ENCODE results near the gene SDC4.

Gene SDC4, protein sequence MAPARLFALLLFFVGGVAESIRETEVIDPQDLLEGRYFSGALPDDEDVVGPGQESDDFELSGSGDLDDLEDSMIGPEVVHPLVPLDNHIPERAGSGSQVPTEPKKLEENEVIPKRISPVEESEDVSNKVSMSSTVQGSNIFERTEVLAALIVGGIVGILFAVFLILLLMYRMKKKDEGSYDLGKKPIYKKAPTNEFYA

DNA sequence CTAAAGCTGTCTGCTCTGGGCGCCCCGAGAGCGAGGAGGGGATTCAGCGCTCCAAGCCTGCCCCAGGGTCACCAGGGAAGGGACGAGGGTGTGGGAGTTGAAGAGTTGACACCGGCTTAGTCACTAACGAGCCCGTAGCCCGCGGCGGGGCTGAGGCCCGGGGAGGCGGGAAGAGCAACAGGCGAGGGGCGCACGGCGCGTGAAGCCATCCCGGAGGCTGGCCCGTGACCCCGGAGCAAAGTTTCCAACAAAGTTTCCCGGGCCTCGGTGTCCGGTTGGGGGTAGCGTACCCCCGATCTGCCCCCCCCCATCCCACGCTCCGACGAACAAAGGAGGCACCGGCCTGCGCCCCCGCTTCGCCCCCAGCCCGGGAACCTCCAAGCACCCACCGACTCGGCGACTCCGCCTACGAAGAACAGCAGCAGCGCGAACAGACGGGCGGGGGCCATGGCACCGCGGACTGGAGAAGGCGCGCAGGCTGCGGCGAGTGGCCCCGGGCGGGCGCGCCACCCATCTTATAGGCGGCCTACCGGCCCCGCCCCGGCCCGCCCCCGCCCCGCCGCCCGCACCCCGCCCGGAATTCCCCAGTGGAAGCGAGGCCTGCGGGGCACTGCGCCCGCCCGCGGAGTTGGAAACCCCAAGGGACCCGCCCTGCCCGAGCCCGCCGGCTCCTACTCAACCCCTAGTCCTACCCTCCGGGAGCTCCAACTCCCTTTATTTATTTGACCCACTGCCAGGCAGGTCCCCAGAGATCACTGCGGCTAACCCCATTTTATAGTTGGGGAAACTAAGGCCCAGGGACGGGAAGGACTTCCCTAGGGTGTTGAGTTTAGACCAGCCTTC is at the start of gene SDC4:
TSS of gene SDC4 (minus strand) at position 489 of the 843 bp plus-strand sequence. CDS start at position 449, 40 bp downstream.
- DNase-seq, result peak; percentile 12 to 45 (median 28)

DNA sequence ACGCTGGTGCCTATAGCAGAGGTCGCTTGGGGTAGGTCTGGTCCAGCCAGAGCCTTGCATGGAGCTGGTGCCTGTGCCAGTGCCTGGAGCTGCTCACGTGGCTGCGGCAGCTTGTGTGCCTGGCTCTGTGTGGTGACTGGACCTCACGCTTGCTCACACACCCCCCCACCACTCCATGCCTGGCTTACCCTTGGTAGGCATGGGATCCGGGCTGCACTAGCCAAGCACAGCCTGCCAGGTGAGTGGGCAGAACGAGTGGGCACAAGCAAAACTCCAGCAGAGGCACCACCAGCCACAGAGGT is 46.8 kb upstream of the SDC4 start:
- DNase-seq, result no peak

DNA sequence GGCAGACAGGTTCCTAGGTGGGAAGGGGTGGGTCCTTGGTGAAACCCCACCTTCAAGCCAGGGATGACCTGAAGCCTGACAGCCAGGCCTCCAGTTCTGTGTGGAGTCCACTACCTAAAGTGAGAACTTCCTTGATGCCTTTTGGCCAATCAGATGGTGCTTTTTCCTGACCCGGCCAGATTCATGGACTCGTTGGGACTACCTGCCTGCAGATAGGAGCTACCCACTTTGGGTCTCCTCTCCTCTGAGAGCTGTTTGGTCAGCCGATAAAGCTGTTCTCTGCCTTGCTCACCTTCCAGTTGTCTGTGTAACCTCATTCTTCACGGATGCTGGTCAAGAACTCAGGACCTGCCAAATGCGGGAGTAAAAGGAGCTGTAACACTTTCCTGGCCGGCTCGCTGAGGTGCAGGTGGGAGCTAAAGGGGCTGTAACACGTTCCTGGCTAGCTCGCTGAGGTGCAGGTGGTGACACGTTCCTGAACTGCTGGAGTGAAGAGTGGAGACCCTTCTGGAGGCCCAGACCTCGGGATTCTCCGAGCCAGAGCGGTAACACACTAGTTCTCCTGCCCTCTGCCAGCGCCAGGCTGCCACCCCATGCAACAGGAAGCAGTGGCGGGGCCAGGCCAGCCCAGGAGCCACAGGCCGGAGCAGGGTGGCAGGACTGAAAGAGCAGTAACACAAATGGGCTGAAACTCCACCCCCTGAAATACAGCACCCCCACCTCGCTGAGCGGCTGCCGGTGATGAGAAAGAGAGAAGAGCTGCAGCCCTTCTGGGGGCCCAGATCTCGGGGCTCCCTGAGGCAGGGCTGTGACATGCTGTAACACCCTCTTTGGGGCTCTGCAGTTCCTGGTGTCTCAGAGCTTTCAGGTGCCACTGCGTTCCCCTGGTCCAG is 46.2 kb upstream of the SDC4 start:
- no peak for DNase-seq

DNA sequence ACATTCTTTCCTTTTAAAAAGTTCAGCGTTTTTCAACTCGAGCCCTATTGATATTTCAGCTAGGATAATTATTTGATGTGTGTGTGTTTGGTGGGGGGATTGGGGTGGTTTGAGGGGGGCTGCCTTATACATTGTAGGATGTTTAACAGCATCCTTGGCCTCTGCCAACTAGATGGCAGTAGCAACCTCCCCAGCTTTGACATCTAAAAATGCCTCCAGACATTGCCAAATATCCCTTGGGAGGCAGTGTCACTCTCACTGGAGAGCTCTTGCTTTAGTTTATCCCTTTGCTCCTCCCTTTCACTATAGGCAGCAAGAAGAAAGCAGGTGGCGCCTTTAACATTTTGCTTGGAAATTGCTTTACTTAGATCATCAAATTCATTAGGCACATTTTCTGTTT is 44.5 kb upstream of the SDC4 start:
- no peak for DNase-seq

DNA sequence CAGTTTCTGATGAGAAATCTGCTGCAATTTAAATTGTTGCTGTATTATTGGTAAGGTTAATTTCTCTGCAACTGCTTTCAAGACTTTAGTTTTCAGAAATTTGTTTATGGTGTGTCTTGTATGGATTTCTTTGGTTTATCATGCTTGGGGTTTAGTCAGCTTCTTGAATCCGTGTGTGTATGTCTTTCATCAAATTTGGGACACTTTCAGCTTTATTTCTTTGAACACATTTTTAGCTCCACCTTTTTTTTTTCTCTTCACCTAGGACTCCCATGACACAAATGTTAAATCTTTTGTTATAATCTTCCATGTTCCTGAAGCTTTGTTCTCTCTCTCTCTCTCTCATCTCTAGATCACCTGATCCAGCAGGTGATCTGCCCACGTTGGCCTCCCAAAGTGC is 43.3 kb upstream of the SDC4 start:
- DNase-seq, result no peak

DNA sequence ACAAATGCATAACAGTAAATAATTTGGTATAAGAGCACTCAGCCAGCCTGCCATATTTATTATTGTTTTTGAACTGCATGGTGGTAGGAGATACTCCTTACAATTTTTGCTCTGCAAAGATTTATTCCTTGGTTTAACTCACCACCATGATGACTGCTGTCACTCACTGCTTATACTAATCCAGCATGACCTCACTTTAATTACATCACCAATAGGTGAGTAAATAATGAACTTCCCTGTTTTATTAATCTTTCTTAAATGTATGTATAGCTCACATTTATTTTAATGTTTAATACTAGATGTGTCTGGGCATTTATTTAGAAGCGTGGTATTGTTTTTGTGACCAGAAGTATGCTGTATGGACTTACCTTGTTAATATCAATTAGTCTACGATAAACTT is 42.7 kb upstream of the SDC4 start:
- no peak for DNase-seq

DNA sequence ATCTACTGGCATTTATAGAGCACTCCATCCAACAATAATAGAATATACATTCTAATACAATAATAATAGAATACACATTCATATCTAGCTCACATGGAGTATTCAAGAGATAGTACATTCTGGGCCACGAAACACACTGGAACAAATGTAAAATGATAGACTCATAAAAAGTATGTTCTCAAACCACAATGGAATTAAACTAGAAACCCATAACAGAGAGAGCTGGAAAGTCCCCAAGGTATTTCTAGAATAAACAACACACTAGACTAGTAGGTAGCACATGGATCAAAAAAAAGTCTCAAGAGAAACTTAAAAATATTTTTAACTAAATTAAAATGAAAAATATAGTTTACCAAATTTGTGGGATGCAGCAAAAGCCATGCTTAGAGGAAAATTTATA is 39.0 kb upstream of the SDC4 start:
- no peak for DNase-seq

DNA sequence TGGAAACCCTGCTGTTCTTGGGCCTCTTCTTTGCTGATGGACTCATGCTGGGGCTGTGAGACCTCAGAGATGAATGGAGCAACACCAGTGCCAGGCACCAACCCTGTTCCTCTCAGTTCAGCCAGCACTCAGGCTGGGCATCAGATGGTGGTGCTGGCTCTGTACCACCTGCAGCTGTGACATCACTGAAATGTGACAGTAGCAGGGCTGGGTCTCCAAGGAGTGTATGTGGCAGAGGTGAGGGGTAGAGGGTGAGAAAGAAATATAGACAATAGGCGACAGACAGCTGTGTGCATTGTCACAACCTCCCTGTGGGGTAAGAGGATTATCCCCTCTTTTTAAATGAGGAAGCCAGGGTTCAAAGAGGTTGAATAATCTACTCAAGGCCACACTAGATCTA is 30.0 kb upstream of the SDC4 start, which contains the start of gene TP53TG5:
TSS of gene TP53TG5 (minus strand) at position 135 of the 400 bp plus-strand sequence. CDS start at position 46, 89 bp downstream.
- DNase-seq, result no peak

DNA sequence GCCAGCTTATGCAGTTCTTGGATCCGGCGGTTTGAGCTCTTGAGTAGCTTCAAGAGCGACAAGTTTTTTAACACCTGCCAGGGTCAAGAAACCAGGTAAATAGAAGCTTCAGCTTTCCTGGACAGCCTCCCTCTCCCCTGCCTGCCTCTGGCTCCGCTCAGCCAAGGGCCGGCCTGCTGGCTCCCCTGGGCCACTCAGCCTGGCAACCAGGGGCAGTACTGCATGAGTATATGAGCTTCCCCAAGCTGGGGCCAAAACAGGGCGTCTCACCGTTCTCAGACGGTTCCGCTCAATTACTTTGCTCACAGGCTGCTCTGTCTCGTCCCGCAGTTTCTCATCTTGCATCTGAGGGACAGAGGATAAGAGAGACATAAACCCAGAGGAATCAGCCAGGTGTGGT is 29.0 kb upstream of the SDC4 start:
- no peak for DNase-seq

DNA sequence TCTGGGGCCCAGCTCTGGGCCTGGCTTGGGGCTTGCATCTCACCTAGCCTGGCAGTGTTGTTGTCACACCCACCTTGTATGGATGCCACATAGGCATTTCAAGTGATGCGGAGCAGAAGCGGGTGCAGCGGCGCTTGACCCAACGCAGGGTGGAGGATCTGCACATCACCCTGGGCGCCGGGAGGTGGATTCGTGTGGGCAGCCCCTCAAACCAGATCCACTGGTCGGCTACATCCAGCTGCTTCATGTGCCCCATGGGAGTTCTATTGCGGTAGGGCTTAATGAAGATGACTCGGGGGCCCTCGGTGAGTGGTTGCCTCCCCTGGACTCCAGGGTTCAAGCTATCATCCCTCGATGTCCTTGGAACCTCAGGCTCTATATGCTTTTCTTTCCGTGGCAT is 26.7 kb upstream of the SDC4 start:
- DNase-seq, result no peak

DNA sequence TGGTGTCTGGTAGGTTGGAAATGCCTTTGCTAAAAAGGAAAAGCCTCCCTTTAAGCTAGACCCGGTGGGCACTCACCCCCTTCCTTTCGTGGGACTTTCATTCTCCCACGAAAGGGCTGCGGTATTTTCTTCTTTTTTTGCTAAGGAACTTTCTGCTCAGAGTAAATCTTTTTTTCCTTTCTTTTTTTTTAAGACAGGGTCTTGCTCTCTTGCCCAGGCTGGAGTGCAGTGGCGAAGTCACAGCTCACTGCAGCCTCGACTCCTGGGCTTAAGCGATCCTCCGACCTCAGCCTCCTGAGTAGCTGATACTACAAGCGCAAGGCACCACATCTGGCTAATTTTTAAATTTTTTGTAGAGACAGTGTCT is 25.9 kb upstream of the SDC4 start:
- DNase-seq, result no peak

DNA sequence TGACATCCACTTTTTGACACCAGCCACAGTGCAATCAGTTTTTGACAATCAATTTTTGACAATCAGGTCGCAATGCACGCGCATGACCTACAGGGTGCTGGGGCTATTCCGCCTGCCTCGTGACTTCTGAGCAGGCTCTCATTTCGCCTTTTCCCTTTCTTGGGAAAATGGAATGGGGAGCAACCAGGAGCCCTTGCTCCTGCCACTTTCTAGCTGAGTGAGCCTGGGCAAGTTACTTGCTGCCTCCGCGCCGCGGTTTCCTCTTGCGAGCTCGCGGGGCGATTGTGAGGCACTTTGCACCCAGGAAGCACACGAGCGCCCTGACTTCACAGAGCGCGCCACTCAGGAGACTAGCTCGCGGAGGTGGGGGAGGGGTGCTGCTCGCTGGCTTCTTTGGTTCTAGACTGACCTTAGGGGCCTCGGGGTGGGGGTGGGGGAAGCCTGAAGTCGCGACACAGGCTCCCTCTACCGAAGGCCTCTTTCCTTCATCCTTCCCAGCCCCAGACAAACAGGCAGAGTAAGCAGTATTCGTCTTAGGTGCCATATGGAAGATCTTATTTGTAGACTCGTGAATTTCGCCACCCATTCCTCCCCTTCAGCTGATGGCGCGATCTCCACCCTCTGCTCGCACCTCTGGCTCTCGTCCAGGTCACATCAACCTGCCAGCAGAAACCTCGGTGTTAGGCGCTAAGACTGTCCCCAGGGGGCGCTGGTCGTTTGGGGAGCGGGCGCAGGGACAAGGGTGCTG is 25.3 kb upstream of the SDC4 start:
- DNase-seq, result peak; percentile 77 to 84 (median 81)

DNA sequence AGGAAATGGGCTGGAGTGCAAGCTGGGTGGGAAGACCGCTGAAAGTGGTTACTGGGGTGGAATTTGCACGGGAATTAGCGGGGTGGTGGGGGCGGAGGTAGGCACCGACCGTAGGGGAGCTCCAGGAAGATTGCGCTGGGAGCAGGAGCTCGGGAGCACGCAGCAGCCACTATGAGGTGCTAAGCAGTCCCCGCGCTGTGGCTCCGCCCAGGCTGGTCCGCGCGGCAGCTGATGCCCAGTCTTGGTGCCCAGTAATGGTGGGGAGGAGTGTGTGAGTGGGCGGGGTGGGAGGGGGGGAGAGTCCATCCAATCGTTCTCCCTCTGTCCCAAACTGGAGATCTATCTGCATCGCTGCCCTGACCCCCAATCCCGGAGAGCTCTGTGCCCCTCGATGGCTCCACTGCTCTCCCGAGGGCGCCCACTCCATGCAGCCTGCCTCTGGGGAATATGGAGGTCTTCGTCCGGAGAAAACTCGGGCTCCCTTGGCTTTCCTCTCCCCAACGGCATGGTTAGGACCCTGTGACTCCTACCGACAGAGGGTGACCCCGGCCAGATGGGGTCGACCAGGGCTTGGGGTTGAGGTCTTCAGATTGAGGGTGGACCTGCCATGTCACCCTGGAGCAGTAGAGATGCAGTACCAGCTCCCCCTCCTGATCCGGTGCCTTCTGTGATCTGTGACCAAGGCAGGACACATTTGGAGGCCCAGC is 24.6 kb upstream of the SDC4 start:
- no peak for DNase-seq

DNA sequence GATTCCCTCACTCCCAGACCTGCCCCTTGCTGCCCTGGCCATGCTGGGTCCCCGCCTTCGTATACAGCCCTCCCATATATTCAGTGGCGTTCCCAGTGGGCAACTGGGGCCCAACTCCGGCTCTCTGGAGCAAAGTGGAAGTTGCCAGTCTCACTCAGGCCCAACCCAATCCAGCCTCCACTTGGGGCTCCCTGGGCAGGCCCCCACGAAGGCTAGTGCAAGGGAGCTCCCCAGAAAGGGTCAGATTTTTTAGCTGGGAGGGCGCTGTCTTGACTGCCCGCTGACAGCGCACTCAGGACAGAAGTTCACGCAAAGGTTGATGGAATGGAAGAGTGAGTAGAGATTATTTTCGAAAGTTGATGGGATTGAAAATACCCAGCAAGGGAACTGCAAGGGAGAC is 24.0 kb upstream of the SDC4 start:
- no peak for DNase-seq

DNA sequence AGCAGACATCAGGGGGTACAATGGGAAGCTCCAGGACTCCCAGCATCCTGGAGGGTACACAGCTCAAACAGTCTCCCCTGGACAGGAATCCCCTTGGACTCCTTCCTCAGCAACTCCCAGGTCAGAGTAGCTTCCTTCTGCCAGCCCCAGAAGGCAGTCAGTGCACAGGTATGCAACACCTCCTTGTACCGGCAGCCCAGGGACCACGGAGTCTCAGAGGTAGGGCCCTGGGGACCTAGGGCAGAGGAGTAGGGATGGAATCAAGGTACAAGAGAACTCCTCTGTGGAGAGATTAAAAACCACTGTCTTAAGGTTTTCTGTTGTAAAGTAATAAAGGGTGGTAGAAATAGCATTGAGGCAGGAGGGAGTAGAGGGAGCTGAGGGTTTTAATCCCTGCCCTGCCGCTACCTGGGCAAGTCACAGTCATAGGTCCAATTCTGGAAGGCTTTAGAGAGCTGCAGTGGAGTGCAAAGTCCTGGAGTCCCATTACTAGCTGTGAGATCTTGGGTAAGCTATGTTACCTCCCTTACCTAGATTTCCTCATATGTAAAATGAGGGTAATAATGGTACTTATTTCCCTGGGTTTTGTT is 22.4 kb upstream of the SDC4 start:
- no peak for DNase-seq

DNA sequence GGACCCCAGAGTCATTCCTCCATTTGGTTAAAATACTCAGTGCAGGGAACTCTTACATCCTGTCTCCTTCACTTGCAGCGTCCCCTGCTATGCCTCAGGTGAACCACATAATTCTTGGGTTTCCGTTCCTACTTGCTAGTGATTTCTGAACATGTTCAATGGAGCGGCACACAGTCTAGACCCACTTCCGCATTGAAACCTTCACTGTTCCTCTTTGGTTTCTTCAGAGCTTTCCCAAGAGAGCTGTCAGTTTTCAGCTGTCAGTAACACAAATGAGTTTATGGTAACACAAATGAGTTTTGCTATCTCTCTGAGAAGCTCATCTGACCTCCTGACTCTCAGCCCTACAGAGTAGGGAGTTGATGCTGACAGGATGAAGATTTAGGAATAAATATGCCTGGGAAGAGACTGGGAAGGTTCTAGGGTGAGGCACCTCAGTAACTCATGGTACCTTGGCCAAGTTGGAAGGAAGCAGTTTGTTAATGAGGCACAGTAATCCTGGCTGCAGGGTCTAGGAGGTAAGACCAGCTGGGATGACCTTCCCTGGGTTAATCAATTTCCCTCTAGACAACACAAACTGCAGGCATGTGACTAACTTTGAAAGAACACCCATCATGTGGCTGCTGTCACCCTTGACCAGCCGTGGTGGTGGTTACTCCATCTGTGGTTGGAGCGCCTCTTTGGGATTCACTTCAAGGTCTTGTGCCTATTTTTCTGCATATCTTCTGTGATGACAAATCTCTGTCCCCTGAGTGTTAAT is 20.2 kb upstream of the SDC4 start:
- no peak for DNase-seq

DNA sequence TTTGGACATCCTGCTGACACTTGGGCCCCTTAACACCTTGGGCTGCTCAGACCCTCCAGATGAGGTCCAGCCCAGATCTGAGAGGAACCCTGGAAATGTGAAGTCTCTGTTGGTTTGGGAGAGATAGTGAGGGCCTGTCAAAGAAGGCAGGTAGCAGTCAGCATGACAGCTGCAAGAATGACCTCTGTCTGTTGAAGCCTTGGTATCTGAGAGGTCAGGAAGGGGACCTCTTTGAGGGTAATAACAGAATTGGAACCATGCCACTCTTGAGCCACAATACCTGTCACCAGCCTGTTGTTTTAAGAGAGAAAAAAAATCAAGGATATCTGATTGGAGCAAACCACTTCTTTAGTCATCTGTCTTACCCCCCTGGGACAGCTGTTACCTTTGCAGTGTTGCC is 18.9 kb upstream of the SDC4 start:
- DNase-seq, result no peak

DNA sequence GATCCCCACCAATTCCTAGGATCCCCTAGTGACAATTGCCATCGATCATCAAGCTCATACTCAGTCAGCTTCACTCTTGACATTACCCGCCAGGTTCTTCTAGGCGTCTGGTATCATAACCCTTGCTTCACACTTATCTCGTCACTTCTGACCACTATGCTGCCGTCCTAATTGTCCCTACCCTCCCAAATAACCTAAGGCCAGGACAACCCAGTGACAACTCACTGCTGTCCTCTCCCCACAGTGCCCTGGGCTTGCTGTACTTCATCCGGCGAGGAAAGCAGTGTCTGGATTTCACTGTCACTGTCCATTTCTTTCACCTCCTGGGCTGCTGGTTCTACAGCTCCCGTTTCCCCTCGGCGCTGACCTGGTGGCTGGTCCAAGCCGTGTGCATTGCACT is 18.4 kb upstream of the SDC4 start:
- no peak for DNase-seq

DNA sequence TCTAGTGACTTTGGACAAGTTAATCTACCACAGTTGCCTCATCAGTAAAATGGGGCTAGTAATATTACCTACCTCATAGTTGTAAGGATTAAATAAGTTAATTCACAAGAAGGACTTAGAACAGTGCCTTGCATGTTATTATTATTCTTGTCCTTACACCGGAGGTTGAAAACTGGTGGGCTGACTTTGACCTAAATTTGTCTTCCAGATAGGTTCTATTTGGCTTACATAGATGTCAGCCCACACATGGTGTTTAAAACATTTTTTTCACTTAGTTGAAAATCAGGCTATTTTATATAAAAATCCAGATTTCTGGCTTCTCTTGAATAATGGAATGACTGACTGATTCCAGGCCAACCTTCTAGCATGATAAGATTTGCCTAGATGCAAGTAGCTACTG is 18.0 kb upstream of the SDC4 start:
- DNase-seq, result no peak

DNA sequence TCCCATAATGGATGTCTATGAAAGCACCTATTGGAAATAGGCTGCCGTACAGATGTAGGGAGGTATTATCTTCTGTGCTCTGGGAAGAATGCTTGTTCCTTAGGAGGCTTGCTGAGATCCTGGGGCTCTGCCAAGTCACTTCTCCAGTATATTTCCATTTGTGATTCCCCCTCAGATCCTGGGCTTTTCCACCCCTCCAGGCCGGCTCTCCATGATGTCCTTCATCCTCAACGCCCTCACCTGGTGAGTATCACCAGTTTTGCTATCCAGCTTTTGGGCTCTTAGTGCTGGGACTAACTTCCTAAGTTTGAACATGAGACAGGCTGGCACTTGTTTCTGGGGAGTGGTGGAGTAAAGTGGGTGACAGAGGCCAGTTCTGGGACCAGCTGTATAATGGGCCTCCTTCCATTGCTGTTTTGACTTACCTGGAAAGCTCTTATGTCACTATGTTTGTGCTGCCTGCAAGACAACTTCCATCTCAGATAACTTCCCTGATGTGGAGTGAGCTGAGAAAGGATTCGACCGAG is 17.3 kb upstream of the SDC4 start:
- DNase-seq, result no peak

Data from activated CD4-positive, CD25-positive, alpha-beta regulatory T cell (primary cell).